T-cell (primary cell): Measurements from ENCODE around the gene CAMKK1. TPM values are rescaled to one million over a fixed set of nuclear protein-coding genes. Genes with fewer than 3 reads are reported as not detected.

Experiments used
- ATAC-seq, 4 experiments: fragments of 200-7000 bp in 3 of 4; fragments of 150-1000 bp in 1 of 4; cut with Tn5 transposase; replicated peaks in 1 of 4; 1 replicate in 3 of 4; 2 replicates in 1 of 4; pipeline ENCODE4 v1.10.0; 2021; ENCODE audit warnings: moderate library complexity in 3 of 4, mild to moderate bottlenecking in 2 of 4, moderate number of reproducible peaks in 1 of 4
- CTCF ChIA-PET, 2 donors: fragments of 300-600 bp; sonication (Branson Sonifier 250); formaldehyde crosslinking; loops; one replicate each; lab custom pipeline; 2022; ENCODE audit warnings: antibody characterized with exemption in 2 of 2; lab: Charles Lee
- POLR2A ChIA-PET, 2 donors: fragments of 300-600 bp; sonication (Branson Sonifier 250); formaldehyde crosslinking; loops; one replicate each; lab custom pipeline; 2022; ENCODE audit warnings: antibody characterized with exemption in 2 of 2; lab: Charles Lee
- DNase-seq, 35 experiments: peaks; one replicate each; pipeline versions ENCODE4 v3.0.0 to v3.0.0-alpha.2; 2013 to 2023
- H3K27ac ChIP-seq: one replicate; pipeline ENCODE4 v1.5.1; 2013; ENCODE audit warnings: low read length
- H3K27me3 ChIP-seq, 2 experiments: replicated peaks in 1 of 2; 1 replicate in 1 of 2; 2 replicates in 1 of 2; pipeline versions ENCODE4 v1.6.1 to v1.7.0; 2013; ENCODE audit warnings: low read length in 1 of 2, mixed read lengths in 1 of 2; ENCODE audit not compliant: control insufficient read depth in 2 of 2, insufficient read depth in 2 of 2; ENCODE audit errors: extremely low read depth in 1 of 2
- H3K36me3 ChIP-seq, 2 donors: 1 replicate in 1 of 2; 2 replicates in 1 of 2; pipeline versions ENCODE4 v1.6.1 to v1.7.0; 2013; ENCODE audit warnings: low read length in 1 of 2; ENCODE audit not compliant: control insufficient read depth in 2 of 2, insufficient read depth in 1 of 2; ENCODE audit errors: extremely low read depth in 1 of 2
- H3K4me1 ChIP-seq, 2 experiments: 1 replicate in 1 of 2; 2 replicates in 1 of 2; pipeline versions ENCODE4 v1.6.1 to v1.7.0; 2013; ENCODE audit warnings: low read length in 2 of 2, mixed read lengths in 1 of 2; ENCODE audit not compliant: insufficient read depth in 2 of 2, control insufficient read depth in 1 of 2; ENCODE audit errors: extremely low read depth in 1 of 2
- H3K4me3 ChIP-seq, 2 donors: 1 replicate in 1 of 2; 2 replicates in 1 of 2; pipeline versions ENCODE4 v1.5.1 to v1.7.0; 2013; ENCODE audit warnings: mild to moderate bottlenecking in 2 of 2, low read length in 1 of 2, moderate library complexity in 1 of 2; ENCODE audit not compliant: control insufficient read depth in 1 of 2; ENCODE audit errors: extremely low read depth in 1 of 2
- H3K9me3 ChIP-seq: 2 replicates; pipeline ENCODE4 v1.7.0; 2013
- H3K27ac Mint-ChIP-seq, 2 donors: one replicate each; pipeline ENCODE4 v1.8.0; 2020 to 2021; ENCODE audit warnings: mild to moderate bottlenecking in 2 of 2, mixed read lengths in 2 of 2
- H3K27me3 Mint-ChIP-seq, 2 donors: one replicate each; pipeline ENCODE4 v1.8.0; 2021 to 2022; ENCODE audit warnings: mixed read lengths in 2 of 2
- H3K36me3 Mint-ChIP-seq: one replicate; pipeline ENCODE4 v1.8.0; 2021; ENCODE audit warnings: mixed read lengths
- H3K4me1 Mint-ChIP-seq, 3 donors: one replicate each; pipeline ENCODE4 v1.8.0; 2020 to 2022; ENCODE audit warnings: mixed read lengths in 3 of 3, mild to moderate bottlenecking in 1 of 3
- H3K4me3 Mint-ChIP-seq, 3 donors: one replicate each; pipeline ENCODE4 v1.8.0; 2020 to 2022; ENCODE audit warnings: mild to moderate bottlenecking in 3 of 3, mixed read lengths in 3 of 3, moderate library complexity in 3 of 3
- H3K9me3 Mint-ChIP-seq, 3 donors: one replicate each; pipeline ENCODE4 v1.8.0; 2020 to 2022; ENCODE audit warnings: mixed read lengths in 3 of 3
- WGBS: methylation state at CpG from one replicate; pipeline ENCODE4 v1.1.5; 2013; ENCODE audit warnings: missing lambda C conversion rate; ENCODE audit not compliant: insufficient coverage; 5-methylcytosine and 5-hydroxymethylcytosine counted together
- total RNA-seq, 35 experiments: library from RNA in 6 of 35; stranded (reverse) in 6 of 35; fragments of 120-200 nt in 1 of 35; gene quantifications; one replicate each; pipeline versions ENCODE4 v1.2.1 to v1.2.4 and lab custom pipeline; 2013 to 2026

CAMKK1 gene
- total RNA-seq, 5 donors from 2014 or later (not counting 1 experiment from before 2014, with no cell fraction given) = 5.3 to 11.0 (median 6.0) TPM

GRCh38 chr17:3903881-3904290, 11.0 kb upstream of the CAMKK1 start:
- H3K27me3 ChIP-seq = peaks cover 0 to 14% of the 10 kb centered on the region in 2 experiments
- DNase-seq = no peak
- WGBS = 90% methylated on average over 9 of the region's 21 CpGs
- no peak for ATAC-seq
- Mint-ChIP-seq H3K9me3 (no peaks in the 10 kb centered on the region), H3K27me3 (no peaks in the 10 kb centered on the region), H3K4me1 (no peaks in the 10 kb centered on the region), H3K36me3 (no peaks in the 10 kb centered on the region), H3K27ac (no peak overlapping the region), H3K4me3 (no peak overlapping the region)
- H3K36me3 ChIP-seq = no peaks in the 10 kb centered on the region
- no peak overlapping the region for H3K4me3 ChIP-seq
- ChIA-PET CTCF (no interaction called here), POLR2A (no interaction called here)
- H3K4me1 ChIP-seq = no peaks in the 10 kb centered on the region
- H3K27ac ChIP-seq = no peak overlapping the region
- H3K9me3 ChIP-seq = no peaks in the 10 kb centered on the region

GRCh38 chr17:3903051-3903825, 10.4 kb upstream of the CAMKK1 start:
- WGBS = 93% methylated on average over 16 of the region's 25 CpGs
- no peaks in the 10 kb centered on the region for H3K27me3 Mint-ChIP-seq
- ATAC-seq (no peak), DNase-seq (no peak)
- H3K27ac Mint-ChIP-seq = no peak overlapping the region
- Histone ChIP-seq H3K27ac (no peak overlapping the region), H3K9me3 (no peaks in the 10 kb centered on the region), H3K4me1 (no peaks in the 10 kb centered on the region), H3K36me3 (no peaks in the 10 kb centered on the region), H3K27me3 (peaks cover 0 to 14% of the 10 kb centered on the region in 2 experiments), H3K4me3 (no peak overlapping the region)
- ChIA-PET CTCF (no interaction called here), POLR2A (interaction anchor here in 1 of 2 donors (0.7 kb wide), 1 partner anchor 12 kb away, joined by 3 read pairs; no protein-coding TSS in a partner anchor)
- H3K9me3 Mint-ChIP-seq = no peaks in the 10 kb centered on the region
- no peak overlapping the region for H3K4me3 Mint-ChIP-seq
- H3K36me3 Mint-ChIP-seq = no peaks in the 10 kb centered on the region
- H3K4me1 Mint-ChIP-seq = no peaks in the 10 kb centered on the region

GRCh38 chr17:3900646-3901045, 7.8 kb upstream of the CAMKK1 start:
- no peaks in the 10 kb centered on the region for H3K9me3 ChIP-seq
- no peaks in the 10 kb centered on the region for H3K4me1 ChIP-seq
- H3K36me3 Mint-ChIP-seq = no peaks in the 10 kb centered on the region
- peaks cover 0 to 14% of the 10 kb centered on the region in 2 experiments for H3K27me3 ChIP-seq
- no peaks in the 10 kb centered on the region for H3K27me3 Mint-ChIP-seq
- no peaks in the 10 kb centered on the region for H3K9me3 Mint-ChIP-seq
- ChIA-PET CTCF (interaction anchor here in 1 of 2 donors (0.6 kb wide), 1 partner anchor 1745 kb away, joined by 3 read pairs; no protein-coding TSS in a partner anchor), POLR2A (no interaction called here)
- no peaks in the 10 kb centered on the region for H3K36me3 ChIP-seq
- no peak for ATAC-seq
- DNase-seq = no peak
- 89% methylated on average over 3 of the region's 6 CpGs for WGBS
- no peak overlapping the region for H3K4me3 Mint-ChIP-seq
- H3K27ac Mint-ChIP-seq = no peak overlapping the region
- no peak overlapping the region for H3K4me3 ChIP-seq
- H3K4me1 Mint-ChIP-seq = no peaks in the 10 kb centered on the region
- H3K27ac ChIP-seq = no peak overlapping the region

GRCh38 chr17:3897731-3898130, 4.9 kb upstream of the CAMKK1 start:
- ChIA-PET CTCF (interaction anchor here in 1 of 2 donors (1.0 to 1.2 kb wide), 2 partner anchors 9 to 15 kb away, joined by 3 read pairs; no protein-coding TSS in a partner anchor), POLR2A (no interaction called here)
- WGBS = 93% methylated on average over 5 of the region's 12 CpGs

GRCh38 chr17:3896968-3897235, 4.0 kb upstream of the CAMKK1 start:
- no peak for DNase-seq
- Histone ChIP-seq H3K27me3 (no peaks in the 10 kb centered on the region), H3K9me3 (no peaks in the 10 kb centered on the region), H3K36me3 (no peaks in the 10 kb centered on the region), H3K27ac (no peak overlapping the region), H3K4me1 (peaks cover 5 to 15% of the 10 kb centered on the region in 2 experiments), H3K4me3 (no peak overlapping the region)
- ATAC-seq = no peak
- Mint-ChIP-seq H3K9me3 (no peaks in the 10 kb centered on the region), H3K27me3 (no peaks in the 10 kb centered on the region), H3K4me1 (peaks cover 11 to 15% (median 13%) of the 10 kb centered on the region in 3 donors), H3K27ac (no peak overlapping the region), H3K36me3 (no peaks in the 10 kb centered on the region), H3K4me3 (no peak overlapping the region)
- ChIA-PET POLR2A (no interaction called here), CTCF (interaction anchor here in 1 of 2 donors (1.0 to 1.2 kb wide), 2 partner anchors 10 to 15 kb away, joined by 3 read pairs; no protein-coding TSS in a partner anchor)
- 74% methylated on average over 6 of the region's 6 CpGs for WGBS

More at GRCh38 chr17:3897731-3898130, 4.9 kb upstream of the CAMKK1 start:
- Histone ChIP-seq H3K9me3 (no peaks in the 10 kb centered on the region), H3K27me3 (peaks cover 0 to under 1% of the 10 kb centered on the region in 2 experiments), H3K4me1 (peaks cover 4 to 10% of the 10 kb centered on the region in 2 experiments), H3K4me3 (no peak overlapping the region), H3K27ac (no peak overlapping the region), H3K36me3 (no peaks in the 10 kb centered on the region)
- peaks cover 11 to 12% (median 11%) of the 10 kb centered on the region in 3 donors for H3K4me1 Mint-ChIP-seq
- DNase-seq (no peak), ATAC-seq (no peak)
- no peak overlapping the region for H3K27ac Mint-ChIP-seq
- H3K36me3 Mint-ChIP-seq = no peaks in the 10 kb centered on the region
- no peaks in the 10 kb centered on the region for H3K9me3 Mint-ChIP-seq
- H3K4me3 Mint-ChIP-seq = no peak overlapping the region
- H3K27me3 Mint-ChIP-seq = no peaks in the 10 kb centered on the region

GRCh38 chr17:3896108-3896967, 3.5 kb upstream of the CAMKK1 start:
- ChIA-PET POLR2A (no interaction called here), CTCF (interaction anchor here in 1 of 2 donors (1.2 kb wide), 1 partner anchor 11 kb away, joined by 3 read pairs; no protein-coding TSS in a partner anchor)
- Mint-ChIP-seq H3K36me3 (no peaks in the 10 kb centered on the region), H3K27me3 (no peaks in the 10 kb centered on the region), H3K4me3 (no peak overlapping the region), H3K9me3 (no peaks in the 10 kb centered on the region), H3K27ac (no peak overlapping the region), H3K4me1 (peaks cover 17 to 20% (median 19%) of the 10 kb centered on the region in 3 donors)
- peaks cover 6 to 20% of the 10 kb centered on the region in 2 experiments for H3K4me1 ChIP-seq
- DNase-seq = no peak
- H3K36me3 ChIP-seq = no peaks in the 10 kb centered on the region
- no peak overlapping the region for H3K27ac ChIP-seq
- H3K4me3 ChIP-seq = no peak overlapping the region
- ATAC-seq = no peak
- no peaks in the 10 kb centered on the region for H3K27me3 ChIP-seq
- WGBS = 86% methylated on average over 7 of the region's 15 CpGs
- H3K9me3 ChIP-seq = no peaks in the 10 kb centered on the region
